B cell (primary cell): ENCODE data around the gene CELF2. TPM values are rescaled to one million over a fixed set of nuclear protein-coding genes. Genes with fewer than 3 reads are reported as not detected.

Source experiments
- ATAC-seq: fragments of 200-7000 bp; cut with Tn5 transposase; one replicate; pipeline ENCODE4 v1.10.0; 2021; ENCODE audit warnings: low read depth, mild to moderate bottlenecking, moderate number of reproducible peaks, moderate library complexity
- CTCF ChIA-PET: fragments of 350-600 bp; sonication (Branson Sonifier 250); formaldehyde crosslinking; loops from one replicate; lab custom pipeline; 2021; ENCODE audit warnings: antibody characterized with exemption, inconsistent platforms; lab: Charles Lee
- POLR2A ChIA-PET: fragments of 350-600 bp; sonication (Branson Sonifier 250); formaldehyde crosslinking; loops from one replicate; lab custom pipeline; 2021; ENCODE audit warnings: antibody characterized with exemption; lab: Charles Lee
- DNase-seq: peaks from one replicate; pipeline ENCODE4 v3.0.0; 2013
- H2AFZ ChIP-seq: 2 replicates; pipeline ENCODE4 v1.6.1; 2012; ENCODE audit warnings: mild to moderate bottlenecking, low read depth, low read length; ENCODE audit not compliant: insufficient read depth, poor library complexity, severe bottlenecking
- H3K27ac ChIP-seq, 2 donors: 1 replicate in 1 of 2; 2 replicates in 1 of 2; pipeline ENCODE4 v1.5.1; 2012 to 2013; ENCODE audit warnings: low read length in 2 of 2, mild to moderate bottlenecking in 2 of 2, moderate library complexity in 1 of 2
- H3K27me3 ChIP-seq, 4 experiments: fragments of 200-600 bp in 1 of 4; sonication (generic) in 1 of 4; replicated peaks in 1 of 4; 1 replicate in 2 of 4; 2 replicates in 2 of 4; pipeline versions ENCODE4 v1.6.1 to v1.7.0; 2013 to 2016; ENCODE audit warnings: low read length in 3 of 4, mild to moderate bottlenecking in 2 of 4, mixed read lengths in 1 of 4, moderate library complexity in 1 of 4; ENCODE audit not compliant: insufficient read depth in 4 of 4, control insufficient read depth in 3 of 4; ENCODE audit errors: control extremely low read depth in 1 of 4
- H3K36me3 ChIP-seq, 2 experiments: replicated peaks in 1 of 2; 1 replicate in 1 of 2; 2 replicates in 1 of 2; pipeline versions ENCODE4 v1.6.1 to v1.7.1; 2013; ENCODE audit warnings: low read length in 1 of 2; ENCODE audit not compliant: insufficient read depth in 2 of 2, control insufficient read depth in 1 of 2; ENCODE audit errors: control extremely low read depth in 1 of 2, extremely low read depth in 1 of 2
- H3K4me1 ChIP-seq, 2 donors: fragments of 200-600 bp in 1 of 2; sonication (generic) in 1 of 2; 1 replicate in 1 of 2; 2 replicates in 1 of 2; pipeline versions ENCODE4 v1.5.1 to v1.6.1; 2013 to 2017; ENCODE audit warnings: low read length in 2 of 2; ENCODE audit not compliant: control insufficient read depth in 2 of 2, insufficient read depth in 2 of 2
- H3K4me2 ChIP-seq: replicated peaks from 2 replicates; pipeline ENCODE3; 2012; ENCODE audit warnings: mild to moderate bottlenecking, low read depth, low read length; ENCODE audit not compliant: poor library complexity, severe bottlenecking
- H3K4me3 ChIP-seq, 5 experiments: fragments of 200-600 bp in 1 of 5; sonication (generic) in 1 of 5; 1 replicate in 3 of 5; 2 replicates in 2 of 5; pipeline versions ENCODE4 v1.5.1 to v1.7.0; 2011 to 2016; ENCODE audit warnings: low read length in 4 of 5, mild to moderate bottlenecking in 4 of 5, low read depth in 2 of 5, control low read depth in 1 of 5, moderate library complexity in 1 of 5; ENCODE audit not compliant: insufficient read depth in 1 of 5; ENCODE audit errors: control extremely low read depth in 1 of 5, extremely low read depth in 1 of 5
- H3K79me2 ChIP-seq: fragments of 200-600 bp; sonication (generic); one replicate; pipeline ENCODE4 v1.6.0; 2016; ENCODE audit warnings: low read length; ENCODE audit not compliant: control insufficient read depth, insufficient read depth
- H3K9ac ChIP-seq: fragments of 200-600 bp; sonication (generic); 2 replicates; pipeline ENCODE4 v1.6.1; 2017; ENCODE audit warnings: mild to moderate bottlenecking, low read length, moderate library complexity
- H3K9me3 ChIP-seq, 3 donors: one replicate each; pipeline versions ENCODE4 v1.6.1 to v1.7.1; 2013; ENCODE audit warnings: low read length in 2 of 3; ENCODE audit not compliant: control insufficient read depth in 2 of 3, insufficient read depth in 1 of 3; ENCODE audit errors: control extremely low read depth in 1 of 3
- H4K20me1 ChIP-seq: 2 replicates; pipeline ENCODE4 v1.6.0; 2012; ENCODE audit warnings: mild to moderate bottlenecking, low read length; ENCODE audit not compliant: insufficient read depth, control insufficient read depth, poor library complexity, severe bottlenecking
- H3K27ac Mint-ChIP-seq: one replicate; pipeline ENCODE4 v1.8.0; 2021; ENCODE audit warnings: mixed read lengths
- H3K27me3 Mint-ChIP-seq: one replicate; pipeline ENCODE4 v1.8.0; 2021; ENCODE audit warnings: mixed read lengths
- H3K4me1 Mint-ChIP-seq: one replicate; pipeline ENCODE4 v1.8.0; 2021; ENCODE audit warnings: mixed read lengths
- H3K4me3 Mint-ChIP-seq: one replicate; pipeline ENCODE4 v1.8.0; 2021; ENCODE audit warnings: mixed read lengths
- H3K9me3 Mint-ChIP-seq: one replicate; pipeline ENCODE4 v1.8.0; 2022; ENCODE audit warnings: mixed read lengths; ENCODE audit not compliant: insufficient read depth
- CTCF ChIP-seq: fragments of 200-600 bp; IDR thresholded peaks from one replicate; pipeline ENCODE4 v1.8.0; 2022; ENCODE audit warnings: antibody characterized with exemption, mild to moderate bottlenecking
- EZH2 ChIP-seq: IDR thresholded peaks from 2 replicates; pipeline ENCODE4 v1.6.1; 2012; ENCODE audit warnings: borderline replicate concordance, low read depth, mild to moderate bottlenecking, moderate library complexity, low read length; ENCODE audit not compliant: insufficient read depth, poor library complexity, severe bottlenecking
- WGBS: methylation state at CpG from one replicate; pipeline ENCODE4 v1.1.5; 2013; ENCODE audit warnings: missing lambda C conversion rate; ENCODE audit not compliant: insufficient coverage; 5-methylcytosine and 5-hydroxymethylcytosine counted together
- intact Hi-C: fragments of 100-400 bp; cut with micrococcal nuclease; formaldehyde crosslinking; loops from one replicate; pipeline ENCODE4 v1.10.0; 2022
- polyA plus RNA-seq: library from polyadenylated mRNA; depleted of rRNA; stranded (reverse); fragments of >200 nt; gene quantifications from 2 replicates; pipeline ENCODE4 v1.2.3, GENCODE V29; 2012
- total RNA-seq, 2 donors: library from RNA; stranded (reverse); fragments of 120-200 nt in 1 of 2; gene quantifications; 1 replicate in 1 of 2; 2 replicates in 1 of 2; pipeline versions ENCODE4 v1.2.3 to v1.2.4, GENCODE V29; 2013 to 2022

The CELF2 gene
- total and polyA plus RNA-seq, 2 donors (not counting 1 experiment from before 2014, with no cell fraction given) = 59.5 to 112 TPM

DNA sequence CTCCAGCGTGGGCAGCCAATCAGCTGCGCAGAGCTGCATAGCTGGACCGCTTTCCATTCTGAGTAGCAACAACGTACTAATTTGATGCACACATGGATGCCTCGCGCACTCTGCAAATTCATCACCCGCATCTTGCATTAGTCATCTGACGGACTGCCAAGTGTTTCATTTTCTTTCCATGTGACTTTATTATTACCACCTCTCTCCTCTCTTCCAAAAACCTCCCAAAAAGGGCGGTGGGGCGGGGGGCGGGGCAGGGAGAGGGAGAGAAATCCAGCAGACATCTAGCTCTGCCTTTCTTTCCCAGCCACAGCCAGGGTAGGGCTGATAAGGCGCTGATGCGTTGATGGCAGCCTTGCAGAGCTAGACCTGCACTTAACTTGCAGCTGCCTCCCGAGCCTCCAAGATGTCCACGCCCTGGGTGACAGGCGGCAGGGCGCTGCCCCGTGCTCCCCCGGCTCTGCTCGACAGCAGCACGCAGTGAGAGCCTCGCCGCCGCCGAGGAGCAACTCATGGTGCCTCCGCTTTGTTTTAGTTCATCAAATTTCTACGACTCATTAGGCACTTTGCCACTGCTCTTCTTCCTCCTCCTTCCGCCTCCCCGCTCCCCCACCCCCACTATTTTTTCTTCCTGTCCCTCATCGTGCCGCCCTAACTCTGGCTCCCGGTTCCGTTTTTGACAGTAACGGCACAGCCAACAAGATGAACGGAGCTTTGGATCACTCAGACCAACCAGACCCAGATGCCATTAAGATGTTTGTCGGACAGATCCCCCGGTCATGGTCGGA is 147.3 kb downstream of the CELF2 start:
- no peaks in the 10 kb centered on the region for H3K27me3 Mint-ChIP-seq

More for the DNA sequence above, 147.3 kb downstream of the CELF2 start:
- Mint-ChIP-seq H3K4me1 (peaks cover 51% of the 10 kb centered on the region), H3K27ac (peak overlapping the region; percentile 97), H3K4me3 (no peak overlapping the region), H3K9me3 (peaks cover 3% of the 10 kb centered on the region)
- peak; percentile 84 for DNase-seq
- H3K36me3 ChIP-seq = peaks cover 0 to 11% of the 10 kb centered on the region in 2 experiments
- H3K4me3 ChIP-seq = peak overlapping the region; percentile 71 to 99 (median 94)
- H3K27ac ChIP-seq = peak overlapping the region; percentile 84 to 87
- no peaks in the 10 kb centered on the region for H3K27me3 ChIP-seq
- peaks cover 65 to 71% of the 10 kb centered on the region in 2 donors for H3K4me1 ChIP-seq
- H3K79me2 ChIP-seq = peaks cover 74% of the 10 kb centered on the region
- H3K9me3 ChIP-seq = no peaks in the 10 kb centered on the region
- H2AFZ ChIP-seq = peak overlapping the region; percentile 71
- ChIA-PET POLR2A (interaction anchor here (0.5 to 3.9 kb wide), 18 partner anchors 8 to 1114 kb away, joined by 3 to 37 read pairs (median 5); no protein-coding TSS in a partner anchor), CTCF (interaction anchor here (0.9 to 7.4 kb wide), 19 partner anchors 10 to 107 kb away, joined by 3 to 139 read pairs (median 6); no protein-coding TSS in a partner anchor)
- no peak for TF ChIP-seq EZH2
- TF ChIP-seq CTCF = no peak
- WGBS = under 1% methylated on average over 35 of the region's 38 CpGs
- intact Hi-C loops = loop anchor here (1.0 to 5.0 kb wide), 3 partner anchors 32 to 522 kb away; partner anchors contain the start of gene CELF2
- peak; percentile 42 for ATAC-seq
- no peaks in the 10 kb centered on the region for H4K20me1 ChIP-seq
- H3K4me2 ChIP-seq = peak overlapping the region; percentile 74
- H3K9ac ChIP-seq = peak overlapping the region; percentile 86
